Measurements from ENCODE around the gene DLEC1. TPM values are rescaled to one million over a fixed set of nuclear protein-coding genes. Genes with fewer than 3 reads are reported as not detected.

DLEC1 gene
- total and polyA plus RNA-seq, 7 experiments from 2014 or later: 0.41 to 9.4 (median 5.6) TPM

- no peak overlapping the region for H3K27ac ChIP-seq (ENCODE audit: low read depth, low read length)
- ATAC-seq (no peak), DNase-seq (peak in 1 of 9 donors; percentile 2)
- H3K9me3 ChIP-seq (ENCODE audit: control insufficient read depth in 2 of 3, low read length in 3 of 3): no peaks in the 10 kb centered on the region
- H3K4me3 ChIP-seq (ENCODE audit: low read length): no peak overlapping the region
- H3K36me3 ChIP-seq (ENCODE audit: control insufficient read depth in 2 of 3, insufficient read depth in 3 of 3, low read length in 3 of 3): peaks cover 0 to 20% (median 0%) of the 10 kb centered on the region in 3 experiments
- ChIA-PET POLR2A (interaction anchor here (0.6 to 1.2 kb wide), 4 partner anchors 9 to 178 kb away, joined by 3 read pairs; partner anchors contain the start of gene OXSR1), CTCF (interaction anchor here (0.6 to 2.1 kb wide), 5 partner anchors 21 to 230 kb away, joined by 3 to 6 read pairs (median 4); partner anchors contain the start of gene XYLB)
- Mint-ChIP-seq H3K27ac (no peak overlapping the region), H3K27me3 (no peaks in the 10 kb centered on the region), H3K36me3 (peaks cover 0 to 7% (median 4%) of the 10 kb centered on the region in 5 donors), H3K9me3 (peaks cover 0 to 3% (median 0%) of the 10 kb centered on the region in 11 donors), H3K4me3 (no peak overlapping the region), H3K4me1 (peaks cover 4 to 15% (median 7%) of the 10 kb centered on the region in 7 donors)
- intact Hi-C loops (cut with micrococcal nuclease): loop anchor here (5.0 kb wide), 3 partner anchors 96 to 536 kb away; no protein-coding TSS in a partner anchor
- no peaks in the 10 kb centered on the region for H3K4me1 ChIP-seq (ENCODE audit: control insufficient read depth in 2 of 2, insufficient read depth in 2 of 2, low read length in 2 of 2)
- H3K27me3 ChIP-seq (ENCODE audit: control insufficient read depth in 2 of 2, insufficient read depth in 2 of 2, low read length in 2 of 2): no peaks in the 10 kb centered on the region
Measured at GRCh38 chr3:38116471-38117162, 77.6 kb downstream of the DLEC1 start.

DNA sequence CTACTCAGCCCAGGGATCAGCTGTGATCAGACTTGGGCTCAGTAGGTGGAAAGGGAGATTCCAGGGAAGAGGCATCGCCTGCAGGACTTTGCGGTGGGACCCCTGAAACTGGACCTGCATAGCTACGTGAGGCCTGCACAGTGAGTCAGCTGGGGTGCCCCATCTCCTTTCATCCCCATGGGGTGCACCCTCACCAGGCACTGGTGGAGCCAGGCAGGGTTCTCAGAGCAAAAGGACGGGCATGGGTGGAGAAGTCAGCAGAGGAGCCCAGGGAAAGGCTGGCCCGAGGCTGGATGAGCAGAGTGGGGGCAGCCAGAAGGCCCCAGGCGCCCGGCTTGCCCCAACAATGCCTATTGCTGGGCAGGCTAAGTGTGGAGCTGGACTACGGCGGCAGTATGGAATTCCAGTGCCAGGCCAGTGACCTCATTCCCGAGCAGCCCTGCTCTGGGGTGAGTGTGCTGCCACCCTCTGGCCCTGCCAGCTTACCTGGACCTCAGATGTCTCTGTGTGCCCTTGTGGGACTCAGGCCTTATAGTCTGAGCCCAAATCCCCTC lies 78.2 kb downstream of the DLEC1 start:
- intact Hi-C loops (cut with micrococcal nuclease): loop anchor here (5.0 kb wide), 3 partner anchors 95 to 535 kb away; no protein-coding TSS in a partner anchor
- H3K9me3 Mint-ChIP-seq: peaks cover 0 to 3% (median 0%) of the 10 kb centered on the region in 11 donors
- no peak for ATAC-seq

DNA sequence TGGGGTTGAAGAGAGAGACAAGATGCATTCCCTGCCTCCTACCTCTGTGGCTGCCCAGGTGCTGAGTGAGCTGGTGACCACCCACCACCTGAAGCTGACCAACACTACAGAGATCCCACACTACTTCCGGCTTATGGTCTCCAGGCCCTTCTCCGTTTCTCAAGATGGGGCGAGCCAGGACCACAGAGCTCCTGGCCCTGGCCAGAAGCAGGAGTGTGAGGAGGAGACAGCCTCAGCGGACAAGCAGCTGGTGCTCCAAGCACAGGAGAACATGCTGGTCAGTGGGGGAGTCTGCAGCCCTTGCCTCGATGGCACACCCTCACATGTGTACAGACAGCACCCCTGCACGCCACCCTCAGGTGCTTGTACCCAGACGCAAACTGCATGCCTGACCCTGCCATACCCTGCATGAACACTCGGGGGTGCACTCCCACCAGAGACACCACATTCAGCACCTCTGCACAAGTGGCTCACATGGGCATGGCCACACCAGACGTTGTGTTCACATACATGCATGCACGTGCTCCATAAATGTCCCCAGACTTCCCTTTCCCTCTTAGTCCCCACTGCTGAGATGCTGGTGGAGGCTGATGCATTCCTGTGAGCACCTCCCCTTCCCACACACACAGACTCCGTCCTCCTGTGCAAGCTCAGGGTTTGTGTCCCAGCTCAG lies 78.9 kb downstream of the DLEC1 start:
- peak overlapping the region in 5 of 9 donors; percentile 22 to 84 (median 49) for H3K27ac Mint-ChIP-seq
- intact Hi-C loops (cut with micrococcal nuclease): loop anchor here (1.0 to 5.0 kb wide), 12 partner anchors 18 to 534 kb away; partner anchors contain the start of genes XYLB (in 2 of the 2) and OXSR1 (in 1 of the 2)
- Histone ChIP-seq H3K4me1 (ENCODE audit: control insufficient read depth in 2 of 2, insufficient read depth in 2 of 2, low read length in 2 of 2) (no peaks in the 10 kb centered on the region), H3K36me3 (ENCODE audit: control insufficient read depth in 2 of 3, insufficient read depth in 3 of 3, low read length in 3 of 3) (peaks cover 0 to 33% (median 0%) of the 10 kb centered on the region in 3 experiments), H3K27ac (ENCODE audit: low read depth, low read length) (no peak overlapping the region), H3K27me3 (ENCODE audit: control insufficient read depth in 2 of 2, insufficient read depth in 2 of 2, low read length in 2 of 2) (no peaks in the 10 kb centered on the region), H3K9me3 (ENCODE audit: control insufficient read depth in 2 of 3, low read length in 3 of 3) (no peaks in the 10 kb centered on the region), H3K4me3 (ENCODE audit: low read length) (no peak overlapping the region)
- CTCF ChIA-PET: interaction anchor here (0.6 to 2.6 kb wide), 16 partner anchors 19 to 364 kb away, joined by 3 to 10 read pairs (median 4); partner anchors contain the start of genes ACAA1 and XYLB
- H3K4me3 Mint-ChIP-seq: no peak overlapping the region
- ATAC-seq (peak; percentile 90), DNase-seq (peak; percentile 59 to 79 (median 73))
- no peaks in the 10 kb centered on the region for H3K27me3 Mint-ChIP-seq
- peaks cover 0 to 8% (median 7%) of the 10 kb centered on the region in 5 donors for H3K36me3 Mint-ChIP-seq
- POLR2A ChIA-PET: interaction anchor here (1.4 kb wide), 1 partner anchor 19 kb away, joined by 4 read pairs; the partner anchor contains the start of gene ACAA1
- H3K4me1 Mint-ChIP-seq: peaks cover 4 to 15% (median 7%) of the 10 kb centered on the region in 7 donors
- H3K9me3 Mint-ChIP-seq: peaks cover 0 to 3% (median 0%) of the 10 kb centered on the region in 11 donors

More for the DNA sequence above, 78.2 kb downstream of the DLEC1 start:
- Histone ChIP-seq H3K9me3 (ENCODE audit: control insufficient read depth in 2 of 3, low read length in 3 of 3) (no peaks in the 10 kb centered on the region), H3K4me1 (ENCODE audit: control insufficient read depth in 2 of 2, insufficient read depth in 2 of 2, low read length in 2 of 2) (no peaks in the 10 kb centered on the region), H3K27ac (ENCODE audit: low read depth, low read length) (no peak overlapping the region), H3K4me3 (ENCODE audit: low read length) (no peak overlapping the region), H3K27me3 (ENCODE audit: control insufficient read depth in 2 of 2, insufficient read depth in 2 of 2, low read length in 2 of 2) (no peaks in the 10 kb centered on the region), H3K36me3 (ENCODE audit: control insufficient read depth in 2 of 3, insufficient read depth in 3 of 3, low read length in 3 of 3) (peaks cover 0 to 26% (median 0%) of the 10 kb centered on the region in 3 experiments)
- Mint-ChIP-seq H3K27me3 (no peaks in the 10 kb centered on the region), H3K27ac (no peak overlapping the region), H3K36me3 (peaks cover 0 to 7% (median 4%) of the 10 kb centered on the region in 5 donors), H3K4me3 (no peak overlapping the region), H3K4me1 (peaks cover 4 to 15% (median 7%) of the 10 kb centered on the region in 7 donors)
- DNase-seq: no peak
- ChIA-PET CTCF (interaction anchor here (0.6 to 2.1 kb wide), 9 partner anchors 94 to 361 kb away, joined by 3 to 6 read pairs (median 4); partner anchors contain the start of gene XYLB), POLR2A (interaction anchor here (0.6 to 1.4 kb wide), 2 partner anchors 20 to 177 kb away, joined by 3 to 4 read pairs; partner anchors contain the start of gene ACAA1)

DNA sequence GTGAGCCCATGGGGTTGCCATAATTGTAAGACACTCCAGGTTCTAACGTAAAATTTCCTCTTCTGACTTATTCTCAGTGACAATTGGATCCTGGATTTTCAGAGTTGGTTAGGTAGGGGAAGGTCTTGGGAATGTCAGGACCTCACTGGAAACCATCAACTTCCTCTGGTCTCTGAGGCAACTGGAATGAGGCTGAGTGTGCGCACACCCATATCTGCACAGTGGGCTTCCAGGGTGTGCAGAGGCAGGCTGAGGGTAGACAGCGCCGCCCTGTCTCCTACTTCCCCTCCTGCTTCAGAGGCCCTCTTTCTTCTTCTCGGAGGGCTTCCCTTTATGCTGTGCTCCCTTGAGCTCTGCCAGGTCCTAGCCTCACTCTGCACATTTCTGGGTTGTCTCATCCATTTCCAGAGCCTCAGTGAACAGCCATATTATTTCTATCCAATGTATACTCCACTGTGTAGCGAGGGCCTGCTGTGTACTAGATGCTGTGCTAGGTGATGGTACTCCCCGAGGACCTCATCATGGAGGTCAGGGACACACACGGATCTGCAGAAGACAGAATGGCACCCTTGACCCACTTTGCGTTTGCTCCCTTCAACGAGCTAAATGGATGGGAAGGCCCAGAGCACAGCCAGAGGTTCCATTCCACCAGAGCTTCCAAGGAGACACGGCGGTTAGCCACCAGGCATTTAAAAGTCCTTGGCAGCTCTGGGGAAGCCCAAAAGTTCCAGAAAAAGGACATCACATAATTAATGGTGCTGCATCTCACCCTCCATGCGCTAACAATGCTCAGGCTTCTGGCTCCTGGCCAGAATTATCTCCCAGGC lies 79.6 kb downstream of the DLEC1 start:
- Histone ChIP-seq H3K4me1 (ENCODE audit: control insufficient read depth in 2 of 2, insufficient read depth in 2 of 2, low read length in 2 of 2) (no peaks in the 10 kb centered on the region), H3K4me3 (ENCODE audit: low read length) (no peak overlapping the region), H3K36me3 (ENCODE audit: control insufficient read depth in 2 of 3, insufficient read depth in 3 of 3, low read length in 3 of 3) (peaks cover 0 to 39% (median 0%) of the 10 kb centered on the region in 3 experiments), H3K9me3 (ENCODE audit: control insufficient read depth in 2 of 3, low read length in 3 of 3) (no peaks in the 10 kb centered on the region), H3K27ac (ENCODE audit: low read depth, low read length) (no peak overlapping the region), H3K27me3 (ENCODE audit: control insufficient read depth in 2 of 2, insufficient read depth in 2 of 2, low read length in 2 of 2) (no peaks in the 10 kb centered on the region)
- Mint-ChIP-seq H3K36me3 (peaks cover 0 to 12% (median 7%) of the 10 kb centered on the region in 5 donors), H3K9me3 (peaks cover 0 to 3% (median 0%) of the 10 kb centered on the region in 11 donors), H3K27me3 (no peaks in the 10 kb centered on the region), H3K4me3 (no peak overlapping the region), H3K27ac (peak overlapping the region in 5 of 9 donors; percentile 22 to 62 (median 52)), H3K4me1 (peaks cover 4 to 15% (median 7%) of the 10 kb centered on the region in 7 donors)
- CTCF ChIA-PET: interaction anchor here (0.6 to 2.6 kb wide), 12 partner anchors 18 to 363 kb away, joined by 3 to 10 read pairs (median 4); partner anchors contain the start of genes ACAA1 and XYLB
- intact Hi-C loops (cut with micrococcal nuclease): loop anchor here (1.0 to 5.0 kb wide), 12 partner anchors 18 to 534 kb away; partner anchors contain the start of genes XYLB (in 2 of the 2) and OXSR1 (in 1 of the 2)
- POLR2A ChIA-PET: interaction anchor here (1.0 to 1.4 kb wide), 2 partner anchors 18 to 47 kb away, joined by 3 to 4 read pairs; partner anchors contain the start of genes ACAA1 and OXSR1
- ATAC-seq (no peak), DNase-seq (no peak)

DNA sequence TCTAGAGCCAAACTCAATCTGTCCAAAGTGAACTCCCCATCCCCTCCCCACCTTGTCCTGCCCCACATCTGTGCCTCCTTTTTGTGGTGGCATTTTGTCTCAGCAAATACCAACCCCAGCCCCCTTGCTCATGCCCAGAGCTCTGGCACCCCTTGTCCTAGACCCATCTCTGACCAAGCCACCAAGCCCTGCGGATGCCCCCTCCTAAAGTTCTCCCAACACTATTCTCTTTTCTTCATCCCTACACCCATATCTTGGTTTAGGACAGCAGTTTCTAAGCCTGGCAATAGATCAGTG lies 80.2 kb downstream of the DLEC1 start:
- CTCF ChIA-PET: interaction anchor here (1.2 to 2.6 kb wide), 4 partner anchors 18 to 361 kb away, joined by 3 to 10 read pairs (median 4); partner anchors contain the start of gene ACAA1
- POLR2A ChIA-PET: interaction anchor here (1.0 kb wide), 1 partner anchor 46 kb away, joined by 3 read pairs; the partner anchor contains the start of gene OXSR1
- Mint-ChIP-seq H3K27ac (peak overlapping the region in 4 of 9 donors; percentile 42 to 72 (median 56)), H3K36me3 (peaks cover 0 to 12% (median 7%) of the 10 kb centered on the region in 5 donors), H3K4me1 (peaks cover 4 to 15% (median 7%) of the 10 kb centered on the region in 7 donors), H3K4me3 (no peak overlapping the region), H3K27me3 (no peaks in the 10 kb centered on the region), H3K9me3 (no peaks in the 10 kb centered on the region)
- DNase-seq (no peak), ATAC-seq (no peak)
- intact Hi-C loops (cut with micrococcal nuclease): loop anchor here (2.0 to 5.0 kb wide), 5 partner anchors 93 to 533 kb away; partner anchors contain the start of gene XYLB (in 2 of the 2)
- H3K27ac ChIP-seq (ENCODE audit: low read depth, low read length): no peak overlapping the region
- no peaks in the 10 kb centered on the region for H3K4me1 ChIP-seq (ENCODE audit: control insufficient read depth in 2 of 2, insufficient read depth in 2 of 2, low read length in 2 of 2)
- H3K27me3 ChIP-seq (ENCODE audit: control insufficient read depth in 2 of 2, insufficient read depth in 2 of 2, low read length in 2 of 2): no peaks in the 10 kb centered on the region
- H3K9me3 ChIP-seq (ENCODE audit: control insufficient read depth in 2 of 3, low read length in 3 of 3): no peaks in the 10 kb centered on the region
- H3K4me3 ChIP-seq (ENCODE audit: low read length): no peak overlapping the region
- peaks cover 0 to 42% (median 0%) of the 10 kb centered on the region in 3 experiments for H3K36me3 ChIP-seq (ENCODE audit: control insufficient read depth in 2 of 3, insufficient read depth in 3 of 3, low read length in 3 of 3)

Measured in naive thymus-derived CD4-positive, alpha-beta T cell (primary cell).